ENCODE results near the gene CLDN1. TPM values are rescaled to one million over a fixed set of nuclear protein-coding genes. Genes with fewer than 3 reads are reported as not detected.

Gene CLDN1
- total and polyA plus RNA-seq, 2 of the 8 experiments (the other 6 are each of a cell fraction or from before 2014, with no cell fraction given) = 3.1 to 6.1 TPM

GRCh38 chr3:190340071-190340470 is 17.8 kb upstream of the CLDN1 start (continued):
- no peak for TF ChIP-seq NRF1 (IDR thresholded peaks at IDR 0.05; ENCODE audit: low read depth, low read length)
- no peak for TF ChIP-seq RNF2 (IDR thresholded peaks at IDR 0.05; ENCODE audit: borderline replicate concordance, low read depth, low read length, missing control alignments, poor library complexity, severe bottlenecking)

All from H1 (cell line).